ENCODE data around the gene TRIP12. TPM values are rescaled to one million over a fixed set of nuclear protein-coding genes. Genes with fewer than 3 reads are reported as not detected.

The TRIP12 gene
- total and polyA plus RNA-seq, 2 of the 4 experiments (the other 2 are of a cell fraction): 51.6 to 209 TPM

- no peak overlapping the region; the same call in 1 of the 2 replicates for H3K18ac ChIP-seq (ENCODE audit: low read depth, low read length)
- H2AK5ac ChIP-seq (ENCODE audit: low read depth, low read length): no peak overlapping the region; the same call in 1 of the 2 replicates
Measured at GRCh38 chr2:229943171-229943570, 21.4 kb upstream of the TRIP12 start.

More at GRCh38 chr2:229943171-229943570, 21.4 kb upstream of the TRIP12 start:
- ATAC-seq (ENCODE audit: low read depth): no peak
- POLR2A ChIA-PET (ENCODE audit: unreplicated experiment): no interaction called here
- Histone ChIP-seq H3K14ac (replicated peaks; ENCODE audit: low read depth, low read length) (no peak overlapping the region), H3K4me3 (ENCODE audit: insufficient read depth, low read depth, low read length) (no peak overlapping the region), H3K56ac (ENCODE audit: extremely low read depth, insufficient read depth, low read length) (no peak overlapping the region), H2AK9ac (replicated peaks; ENCODE audit: low read depth, low read length, poor library complexity) (no peak overlapping the region), H2AFZ (replicated peaks; ENCODE audit: low read length, poor library complexity) (no peak overlapping the region), H4K91ac (ENCODE audit: insufficient read depth, low read depth, low read length) (no peak overlapping the region), H3K9ac (ENCODE audit: low read depth, low read length) (no peak overlapping the region), H3K23ac (ENCODE audit: low read depth, low read length) (no peak overlapping the region), H2BK20ac (ENCODE audit: low read depth, low read length) (no peak overlapping the region), H4K20me1 (ENCODE audit: insufficient read depth, low read length) (no peaks in the 10 kb centered on the region), H2BK120ac (ENCODE audit: low read depth, low read length) (no peak overlapping the region), H3K9me1 (ENCODE audit: insufficient read depth, low read length) (peaks cover 6% of the 10 kb centered on the region; the same call in 1 of the 2 replicates), H3K9me3 (ENCODE audit: control insufficient read depth, insufficient read depth, low read length) (no peaks in the 10 kb centered on the region), H2BK15ac (ENCODE audit: low read depth, low read length) (no peak overlapping the region), H4K5ac (ENCODE audit: low read depth, low read length) (no peak overlapping the region), H3K27ac (ENCODE audit: insufficient read depth, low read length) (no peak overlapping the region), H3K36me3 (ENCODE audit: control insufficient read depth, insufficient read depth, low read length) (no peaks in the 10 kb centered on the region), H3K4me2 (ENCODE audit: low read depth, low read length) (no peak overlapping the region), H2BK5ac (ENCODE audit: low read depth, low read length, poor library complexity, severe bottlenecking) (no peak overlapping the region), H3K4me1 (ENCODE audit: control insufficient read depth, insufficient read depth, low read length) (peaks cover 5% of the 10 kb centered on the region; the same call in 1 of the 2 replicates), H4K8ac (ENCODE audit: low read depth in 2 of 2, low read length in 2 of 2) (no peak overlapping the region), H3K79me1 (ENCODE audit: low read depth in 1 of 2, low read length in 2 of 2) (no peaks in the 10 kb centered on the region), H3K27me3 (ENCODE audit: control insufficient read depth, insufficient read depth, low read length) (no peaks in the 10 kb centered on the region), H3K4ac (ENCODE audit: low read depth, low read length) (no peak overlapping the region)
- intact Hi-C loops (cut with micrococcal nuclease) (no loop called here), in situ Hi-C loops (cut with MboI; ENCODE audit: low sequenced_read_pairs) (no loop called here), dilution Hi-C loops (cut with HindIII; ENCODE audit: low sequenced_read_pairs, unreplicated experiment) (no loop called here)
- CTCF ChIA-PET: no interaction called here
- no peak for DNase-seq
- BruUV-seq (replicated peaks): no TSS peak
- no peak for TF ChIP-seq NFE2L2 (IDR thresholded peaks at IDR 0.05; ENCODE audit: low read depth, low read length)
- no peak for TF ChIP-seq BHLHE40 (IDR thresholded peaks at IDR 0.05; ENCODE audit: low read depth, low read length)
- no peak for TF ChIP-seq RFX5 (IDR thresholded peaks at IDR 0.05; ENCODE audit: low read depth, low read length)
- no peak for TF ChIP-seq CEBPB (IDR thresholded peaks at IDR 0.05; ENCODE audit: low read depth, low read length)
- no peak for TF ChIP-seq SMC3 (IDR thresholded peaks at IDR 0.05; ENCODE audit: low read depth, low read length)
- TF ChIP-seq FOS (IDR thresholded peaks at IDR 0.05; ENCODE audit: low read depth, low read length): no peak
- TF ChIP-seq MXI1 (IDR thresholded peaks at IDR 0.05; ENCODE audit: borderline replicate concordance, low read depth, low read length): no peak
- TF ChIP-seq CHD1 (IDR thresholded peaks at IDR 0.05; ENCODE audit: low read depth, low read length): no peak
- no peak for TF ChIP-seq RCOR1 (IDR thresholded peaks at IDR 0.05; ENCODE audit: insufficient replicate concordance, low read length)
- TF ChIP-seq MAZ (IDR thresholded peaks at IDR 0.05; ENCODE audit: borderline replicate concordance, low read depth, low read length): no peak
- no peak for TF ChIP-seq POLR2A (IDR thresholded peaks at IDR 0.05; ENCODE audit: low read depth, low read length)
- TF ChIP-seq CTCF (conservative IDR thresholded peaks at IDR 0.05; ENCODE audit: low read depth, low read length): no peak
- no peak for TF ChIP-seq USF2 (IDR thresholded peaks at IDR 0.05; ENCODE audit: low read depth, low read length)
- TF ChIP-seq ELK1 (IDR thresholded peaks at IDR 0.05; ENCODE audit: borderline replicate concordance, low read depth, low read length): no peak
- TF ChIP-seq MAFK (IDR thresholded peaks at IDR 0.05; ENCODE audit: low read depth, low read length): no peak
- no peak for TF ChIP-seq RAD21 (IDR thresholded peaks at IDR 0.05; ENCODE audit: low read length)
- 100% methylated on average over 1 of the region's 2 CpGs; no CpG with 5 or more reads in 1 of the 2 experiments for WGBS, 2 experiments (ENCODE audit: extremely low coverage in 2 of 2, insufficient read length in 1 of 2)
